Lower leg skin (tissue), 3 donors: ENCODE data around the gene PNCK.
"Not testable (repeated sequence)": the region's sequence is repeated elsewhere in the genome, so short reads cannot be mapped to it uniquely, and the experiment has no call there.

ENCODE experiments used
- POLR2A ChIP-seq, 2 donors: fragments of 450-650 bp; IDR thresholded peaks; one replicate each; pipeline ENCODE4 v1.6.1; 2016 to 2017; ENCODE audit warnings: antibody characterized with exemption in 2 of 2, mild to moderate bottlenecking in 1 of 2, moderate library complexity in 1 of 2
- TF ChIP-seq, protein P1 (sequence below), 3 donors: fragments of 450-650 bp; IDR thresholded peaks; one replicate each; pipeline ENCODE4 v1.5.1; 2016; ENCODE audit warnings: antibody characterized with exemption in 3 of 3, mild to moderate bottlenecking in 3 of 3, moderate library complexity in 2 of 3

DNA sequence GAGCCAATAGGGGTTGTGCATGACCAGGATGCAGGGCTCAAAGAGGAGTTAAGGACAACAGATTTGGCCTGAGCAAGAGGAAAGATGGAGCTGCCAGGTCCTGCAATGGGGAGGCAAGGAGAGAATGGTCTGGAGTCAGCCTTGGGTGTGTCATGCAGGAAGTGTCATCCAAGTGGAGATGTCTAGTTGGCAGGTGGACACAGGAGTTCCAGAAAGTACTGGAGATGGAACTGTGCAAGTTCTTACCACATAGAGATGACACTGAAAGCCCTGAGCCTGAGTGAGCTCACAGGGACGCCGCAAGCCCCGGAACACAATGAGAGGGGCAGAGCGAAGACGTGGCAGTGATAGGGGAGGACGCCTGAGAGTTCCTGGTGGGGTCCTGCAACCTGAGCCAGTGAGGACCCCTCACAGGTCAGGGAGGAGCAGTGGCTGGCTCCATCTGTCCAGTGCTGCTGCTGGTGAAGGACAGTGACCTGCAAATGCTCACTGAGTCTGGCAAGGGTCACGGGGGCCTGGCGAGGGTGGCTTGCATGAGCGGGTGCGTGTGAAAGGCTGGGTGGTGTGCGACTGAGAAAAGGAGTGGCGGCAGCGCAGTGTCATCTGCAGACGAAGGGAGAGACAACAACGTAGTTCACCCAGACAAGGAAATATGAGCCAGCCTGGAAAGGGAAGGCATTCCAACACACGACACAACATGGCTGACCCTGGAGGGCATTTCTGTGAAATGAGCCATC lies 23.5 kb upstream of the PNCK start:
- TF ChIP-seq POLR2A (IDR thresholded peaks at IDR 0.05): not testable (repeated sequence)
- TF ChIP-seq, protein P1, sequence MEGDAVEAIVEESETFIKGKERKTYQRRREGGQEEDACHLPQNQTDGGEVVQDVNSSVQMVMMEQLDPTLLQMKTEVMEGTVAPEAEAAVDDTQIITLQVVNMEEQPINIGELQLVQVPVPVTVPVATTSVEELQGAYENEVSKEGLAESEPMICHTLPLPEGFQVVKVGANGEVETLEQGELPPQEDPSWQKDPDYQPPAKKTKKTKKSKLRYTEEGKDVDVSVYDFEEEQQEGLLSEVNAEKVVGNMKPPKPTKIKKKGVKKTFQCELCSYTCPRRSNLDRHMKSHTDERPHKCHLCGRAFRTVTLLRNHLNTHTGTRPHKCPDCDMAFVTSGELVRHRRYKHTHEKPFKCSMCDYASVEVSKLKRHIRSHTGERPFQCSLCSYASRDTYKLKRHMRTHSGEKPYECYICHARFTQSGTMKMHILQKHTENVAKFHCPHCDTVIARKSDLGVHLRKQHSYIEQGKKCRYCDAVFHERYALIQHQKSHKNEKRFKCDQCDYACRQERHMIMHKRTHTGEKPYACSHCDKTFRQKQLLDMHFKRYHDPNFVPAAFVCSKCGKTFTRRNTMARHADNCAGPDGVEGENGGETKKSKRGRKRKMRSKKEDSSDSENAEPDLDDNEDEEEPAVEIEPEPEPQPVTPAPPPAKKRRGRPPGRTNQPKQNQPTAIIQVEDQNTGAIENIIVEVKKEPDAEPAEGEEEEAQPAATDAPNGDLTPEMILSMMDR (IDR thresholded peaks at IDR 0.05): not testable (repeated sequence)
